HG03066 (cell line): ENCODE results near the gene TAOK1.

ENCODE experiments used
- ATAC-seq: cut with Tn5 transposase; IDR thresholded peaks from one replicate; pipeline ENCODE4 v1.9.1; 2021; ENCODE audit warnings: low read depth; ENCODE audit not compliant: unreplicated experiment

TAOK1 gene

GRCh38 chr17:29591737-29592608 lies 201.8 kb downstream of the TAOK1 start:
- no peak for ATAC-seq

- ATAC-seq = no peak
Observed at GRCh38 chr17:29592850-29593551, 202.8 kb downstream of the TAOK1 start, which contains the start of gene ANKRD13B. TSS of gene ANKRD13B (plus strand) at chr17:29593132. CDS start at chr17:29593622, 490 bp downstream.

GRCh38 chr17:29593591-29594518 lies 203.7 kb downstream of the TAOK1 start:
- ATAC-seq = no peak

GRCh38 chr17:29594519-29595090 lies 204.4 kb downstream of the TAOK1 start:
- no peak for ATAC-seq

- ATAC-seq = no peak
Observed at GRCh38 chr17:29595107-29595942, 205.2 kb downstream of the TAOK1 start.

DNA sequence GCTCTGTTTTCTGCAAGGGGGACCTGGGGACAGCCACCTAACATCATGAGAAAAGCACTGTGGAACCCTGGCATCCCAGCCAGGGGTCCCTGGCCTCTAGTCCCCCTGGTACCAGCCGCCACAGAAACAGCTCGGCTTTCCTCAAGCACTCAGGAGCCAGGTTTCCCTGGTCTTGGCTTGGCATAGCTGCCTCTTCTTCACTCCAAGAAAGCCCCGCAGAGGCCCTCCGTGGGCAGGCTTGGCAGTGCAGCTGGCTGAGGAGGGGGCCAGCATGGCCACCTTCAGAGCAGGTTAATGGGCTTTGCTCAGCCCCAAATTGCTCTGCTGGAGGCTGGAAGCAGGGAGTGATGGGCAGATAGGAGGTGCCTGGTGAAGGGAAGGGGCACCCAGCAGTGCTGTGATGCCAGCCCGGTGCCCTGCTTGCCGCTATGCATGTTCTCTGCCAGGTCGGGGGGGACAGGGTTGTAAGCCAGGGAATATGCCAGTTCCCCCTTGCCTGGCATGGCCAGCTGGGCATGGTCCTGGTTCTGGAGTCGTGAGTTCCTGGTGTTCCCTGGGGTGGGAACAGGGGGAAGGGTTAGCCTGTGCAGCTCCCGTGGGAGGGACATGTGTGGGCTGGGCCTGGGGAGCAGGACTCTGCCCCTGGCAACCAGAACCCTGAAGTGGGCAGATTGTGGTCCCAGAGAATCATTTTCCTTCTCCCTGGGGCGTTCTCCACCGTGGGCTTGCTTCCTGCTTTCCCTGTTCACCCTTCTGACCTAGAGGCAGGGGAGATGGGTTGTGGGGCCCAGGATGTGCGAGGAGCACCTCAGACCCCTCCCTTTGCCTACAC lies 206.0 kb downstream of the TAOK1 start:
- ATAC-seq = no peak

DNA sequence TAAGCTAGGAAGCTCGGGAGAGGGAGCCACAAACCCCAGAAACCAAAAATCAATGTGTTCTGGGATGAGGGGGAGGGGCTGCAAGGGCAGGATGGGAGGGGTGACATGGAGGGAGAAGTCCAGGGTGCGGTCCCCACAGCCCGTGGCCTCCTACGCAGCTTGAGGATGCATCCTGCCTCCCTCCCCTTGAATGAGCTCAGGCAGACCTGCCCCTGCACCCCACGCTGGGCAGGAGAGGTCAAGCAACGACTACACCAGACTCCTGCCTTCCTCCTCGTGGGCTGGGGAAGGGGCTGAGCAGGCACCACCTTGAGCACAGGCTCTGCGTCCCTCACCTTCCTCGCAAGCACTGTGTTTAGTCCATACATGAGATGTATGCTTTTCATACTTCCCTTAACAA lies 206.6 kb downstream of the TAOK1 start:
- ATAC-seq = no peak

- no peak for ATAC-seq
Observed at GRCh38 chr17:29597361-29598172, 207.4 kb downstream of the TAOK1 start.
